Stimulated activated CD8-positive, alpha-beta memory T cell treated with anti-CD3 and anti-CD28 coated beads, Interleukin-15, amount 100 ng/mL, for 24 hours (primary cell): Measurements from ENCODE around the gene ARHGEF11.
A peak's percentile ranks its signal among the peaks of the same experiment; 100 is the strongest.
"Not testable (repeated sequence)": the region's sequence is repeated elsewhere in the genome, so short reads cannot be mapped to it uniquely, and the experiment has no call there.

ENCODE experiments used
- DNase-seq: peaks from one replicate; pipeline ENCODE4 v3.0.0-alpha.2; 2020; ENCODE audit warnings: low read depth

Gene ARHGEF11

GRCh38 chr1:156928043-156928602 lies 117.4 kb downstream of the ARHGEF11 start:
- no peak for DNase-seq

- peak; percentile 31 for DNase-seq
Measured at GRCh38 chr1:156927215-156928042, 118.1 kb downstream of the ARHGEF11 start.

DNA sequence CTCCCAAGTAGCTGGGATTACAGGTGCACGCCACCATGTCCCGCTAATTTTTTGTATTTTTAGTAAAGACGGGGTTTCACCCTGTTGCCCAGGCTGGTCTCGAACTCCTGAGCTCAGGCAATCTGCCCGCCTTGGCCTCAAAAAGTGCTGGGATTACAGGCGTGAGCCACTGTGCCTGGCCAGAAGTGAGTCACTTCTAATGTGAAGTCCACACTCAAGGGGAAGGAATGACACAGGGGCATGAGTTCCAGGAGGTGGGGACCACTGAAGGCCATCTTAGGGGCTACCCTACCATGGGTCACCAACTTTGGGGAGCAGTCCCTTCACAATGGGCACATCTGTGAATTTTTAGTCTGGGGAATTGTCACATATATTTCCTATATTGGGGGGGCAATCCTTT lies 118.8 kb downstream of the ARHGEF11 start:
- DNase-seq = not testable (repeated sequence)

DNA sequence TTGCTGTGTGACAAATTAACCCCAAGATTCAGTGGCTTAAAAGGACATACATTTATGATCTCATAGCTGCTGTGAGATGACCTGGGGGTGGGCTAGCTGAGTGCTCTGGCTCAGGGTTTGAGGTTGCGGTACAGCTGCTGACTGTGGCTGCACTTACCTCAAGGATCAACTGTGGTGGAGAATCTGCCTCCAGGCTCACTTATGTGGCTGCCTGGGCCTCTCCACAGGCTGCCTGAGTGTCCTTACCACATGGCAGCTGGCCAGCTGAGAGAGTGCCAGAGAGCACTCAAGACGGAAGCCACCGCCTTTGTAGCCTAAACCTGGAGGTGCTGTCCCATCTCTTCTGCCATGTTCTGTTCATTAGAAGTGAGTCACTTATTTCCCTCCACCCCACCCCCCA lies 119.4 kb downstream of the ARHGEF11 start:
- no peak for DNase-seq

DNA sequence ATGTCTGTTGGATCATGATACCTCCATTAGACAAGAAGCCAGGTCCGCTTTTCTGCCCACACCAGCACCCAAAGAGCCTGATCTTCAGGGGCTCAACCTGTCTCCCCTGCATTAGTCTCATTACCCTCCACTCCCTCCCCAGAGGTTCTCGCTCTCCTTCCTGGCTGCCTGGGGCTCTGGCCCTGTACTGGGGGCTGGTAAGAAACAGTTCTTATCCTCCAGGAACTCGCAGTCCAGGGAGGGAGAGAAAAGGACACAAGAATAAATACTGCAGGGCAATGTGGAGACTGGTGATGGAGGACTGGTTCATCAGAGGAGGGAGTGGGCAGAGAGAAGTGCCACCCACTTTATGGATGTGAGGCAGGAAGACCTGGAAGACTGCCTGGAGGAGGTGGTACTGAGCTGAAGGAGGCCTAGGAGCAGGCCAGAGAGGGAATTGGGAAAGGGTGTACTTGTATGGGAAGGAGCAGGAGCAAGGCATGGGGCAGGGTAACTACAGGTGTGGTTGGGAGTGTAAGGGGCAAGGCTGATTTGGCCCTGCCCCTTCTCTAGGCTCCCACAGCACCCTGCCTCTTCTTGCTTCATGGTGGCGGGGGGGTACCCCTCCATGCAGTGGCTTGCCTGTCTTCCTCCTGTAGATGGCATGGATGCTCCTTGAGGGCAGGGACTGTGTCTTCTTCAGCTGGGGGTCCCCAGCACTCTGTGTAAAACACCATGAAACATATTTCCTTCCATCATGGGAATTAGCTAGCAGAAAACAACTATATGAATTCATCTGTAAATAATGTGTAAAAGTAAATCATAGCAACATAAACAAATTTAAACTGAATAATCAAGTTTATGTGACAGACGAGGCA lies 120.2 kb downstream of the ARHGEF11 start:
- no peak for DNase-seq

GRCh38 chr1:156924478-156925153 lies 120.9 kb downstream of the ARHGEF11 start:
- DNase-seq = no peak

DNA sequence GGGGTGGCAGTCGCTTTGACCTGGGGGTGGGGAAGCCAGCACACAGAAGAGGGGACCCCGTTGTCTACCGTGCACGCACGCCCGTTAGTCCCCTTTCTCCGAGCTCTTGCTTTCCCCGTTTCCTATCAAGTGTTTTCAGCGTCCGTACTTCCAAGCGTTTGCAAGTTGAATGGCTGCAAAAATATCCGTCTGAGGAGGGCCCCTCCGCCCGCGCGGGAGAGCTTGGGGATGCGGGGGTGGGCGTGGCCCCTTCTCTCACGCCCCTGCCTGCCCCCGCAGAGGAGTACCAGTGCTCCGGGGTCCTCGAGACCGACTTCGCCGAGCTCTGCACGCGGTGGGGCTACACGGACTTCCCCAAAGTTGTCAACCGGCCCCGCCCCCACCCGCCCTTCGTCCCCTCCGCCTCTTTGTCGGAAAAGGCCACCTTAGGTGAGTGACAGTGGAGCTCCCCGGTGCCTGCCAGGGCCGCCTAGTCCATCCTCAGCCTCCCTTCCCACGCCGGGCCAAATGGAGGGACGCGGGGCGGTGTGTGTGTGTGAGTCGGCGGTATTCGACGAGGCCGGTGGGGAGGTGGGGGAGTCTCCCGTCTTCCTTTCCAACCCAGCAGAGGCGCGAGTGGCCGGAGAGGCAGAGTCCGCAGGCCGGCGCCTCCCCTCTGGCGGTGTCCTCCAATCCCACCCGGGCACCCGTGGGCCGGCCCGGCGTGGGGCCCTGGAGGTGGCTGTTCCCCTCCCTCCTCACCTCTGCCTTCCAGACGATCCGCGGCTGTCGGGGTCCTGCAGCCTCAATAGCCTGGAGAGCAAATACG lies 121.7 kb downstream of the ARHGEF11 start:
- no peak for DNase-seq

DNA sequence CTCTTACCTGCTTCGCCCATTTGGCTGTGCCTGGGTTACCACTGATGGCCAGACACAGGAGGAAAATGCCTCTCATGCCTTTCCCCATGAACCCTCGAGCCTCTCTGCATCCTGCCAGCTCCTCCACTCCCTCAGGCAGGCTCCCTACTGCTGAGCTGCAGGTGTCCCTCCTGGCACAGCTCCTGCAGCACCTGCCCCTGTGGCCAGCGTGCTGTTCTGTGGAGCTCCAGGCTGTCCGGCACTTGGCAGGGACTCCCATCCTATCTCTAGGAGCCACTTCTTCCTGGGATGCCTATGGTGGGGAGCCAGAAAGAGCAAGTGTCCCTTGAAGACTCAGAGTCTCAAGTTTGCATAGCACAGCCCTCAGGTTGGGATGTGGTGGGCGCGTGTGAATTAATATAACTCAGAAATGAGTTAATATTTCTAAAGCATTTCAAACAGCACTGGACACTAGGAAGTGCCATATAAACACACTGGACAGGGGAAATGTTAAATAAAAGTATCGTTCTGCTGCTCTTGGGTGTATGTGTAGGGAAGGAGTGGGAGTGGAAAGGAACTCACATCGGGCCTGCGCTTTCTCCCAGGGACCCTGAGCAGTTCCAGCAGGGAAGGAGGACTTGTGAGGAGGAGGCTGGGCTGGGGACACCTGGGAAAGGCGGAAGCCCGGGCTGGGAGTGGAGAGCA lies 122.4 kb downstream of the ARHGEF11 start:
- DNase-seq = no peak

DNA sequence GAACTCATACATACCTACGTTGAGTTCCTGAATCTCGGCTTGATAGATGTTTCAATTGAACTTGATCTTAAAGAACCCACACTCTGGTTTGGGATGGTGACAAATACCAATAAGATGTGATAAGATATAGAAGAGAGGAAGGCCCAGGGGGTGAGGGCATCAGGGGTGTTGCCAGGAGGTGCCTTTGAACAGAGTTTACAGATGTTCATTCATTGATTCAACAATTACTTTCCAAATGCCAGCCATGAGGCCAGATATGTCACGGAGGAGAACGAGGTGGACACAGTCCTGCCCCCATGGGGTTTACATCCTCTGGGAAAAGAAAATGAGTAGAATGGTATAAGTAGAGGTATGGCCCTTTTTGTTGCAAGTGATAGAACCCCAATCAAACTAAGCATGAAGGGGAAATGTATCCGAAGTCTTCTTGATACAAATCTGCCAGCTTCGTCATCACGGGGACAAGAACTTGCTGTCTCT lies 124.5 kb downstream of the ARHGEF11 start:
- DNase-seq = no peak

GRCh38 chr1:156920233-156921052 lies 125.1 kb downstream of the ARHGEF11 start, which contains the start of gene LRRC71:
Gene LRRC71 (plus strand): TSS chr1:156920632. CDS start chr1:156920804, 172 bp downstream.
- peak; percentile 60 for DNase-seq

DNA sequence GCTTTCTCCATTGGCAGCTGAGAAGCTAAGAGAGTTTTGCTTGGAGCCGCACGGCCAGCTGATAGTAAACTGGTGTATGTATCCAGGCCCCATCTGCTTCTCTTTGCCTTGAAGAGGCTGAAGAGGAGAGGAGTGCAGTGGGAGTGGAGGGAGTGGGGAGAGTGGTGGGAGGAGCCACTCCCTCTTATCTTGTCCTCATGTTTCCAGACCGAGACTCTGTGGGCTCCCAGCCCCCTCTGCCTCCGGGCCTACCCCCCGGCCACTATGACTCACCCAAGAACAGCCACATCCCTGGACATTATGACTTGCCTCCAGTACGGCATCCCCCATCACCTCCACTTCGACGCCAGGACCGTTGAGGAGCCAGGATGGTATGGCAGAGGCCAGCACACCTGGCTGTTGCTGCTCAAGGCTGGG lies 131.1 kb downstream of the ARHGEF11 start:
- no peak for DNase-seq

DNA sequence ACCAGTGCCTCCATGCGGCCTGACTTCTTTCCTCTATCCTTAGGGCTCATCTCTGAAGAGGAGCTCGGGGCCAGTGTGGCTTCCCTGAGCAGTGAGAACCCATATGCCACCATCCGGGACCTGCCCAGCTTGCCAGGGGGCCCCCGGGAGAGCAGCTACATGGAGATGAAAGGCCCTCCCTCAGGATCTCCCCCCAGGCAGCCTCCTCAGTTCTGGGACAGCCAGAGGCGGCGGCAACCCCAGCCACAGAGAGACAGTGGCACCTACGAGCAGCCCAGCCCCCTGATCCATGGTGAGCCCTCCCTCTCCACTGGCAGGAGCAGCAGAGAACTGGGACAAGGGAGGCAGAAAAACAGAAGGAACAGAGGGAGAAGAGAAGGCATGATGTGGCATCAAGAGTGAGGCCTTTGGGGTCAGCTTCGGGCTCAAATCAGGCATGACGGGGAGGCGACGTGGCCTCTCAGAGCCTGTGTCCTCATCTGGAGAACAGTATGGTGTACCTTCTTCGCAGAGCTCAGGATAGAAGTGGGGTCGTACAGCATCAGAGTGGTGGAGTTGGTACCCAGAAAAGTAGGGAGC lies 131.6 kb downstream of the ARHGEF11 start:
- no peak for DNase-seq

DNA sequence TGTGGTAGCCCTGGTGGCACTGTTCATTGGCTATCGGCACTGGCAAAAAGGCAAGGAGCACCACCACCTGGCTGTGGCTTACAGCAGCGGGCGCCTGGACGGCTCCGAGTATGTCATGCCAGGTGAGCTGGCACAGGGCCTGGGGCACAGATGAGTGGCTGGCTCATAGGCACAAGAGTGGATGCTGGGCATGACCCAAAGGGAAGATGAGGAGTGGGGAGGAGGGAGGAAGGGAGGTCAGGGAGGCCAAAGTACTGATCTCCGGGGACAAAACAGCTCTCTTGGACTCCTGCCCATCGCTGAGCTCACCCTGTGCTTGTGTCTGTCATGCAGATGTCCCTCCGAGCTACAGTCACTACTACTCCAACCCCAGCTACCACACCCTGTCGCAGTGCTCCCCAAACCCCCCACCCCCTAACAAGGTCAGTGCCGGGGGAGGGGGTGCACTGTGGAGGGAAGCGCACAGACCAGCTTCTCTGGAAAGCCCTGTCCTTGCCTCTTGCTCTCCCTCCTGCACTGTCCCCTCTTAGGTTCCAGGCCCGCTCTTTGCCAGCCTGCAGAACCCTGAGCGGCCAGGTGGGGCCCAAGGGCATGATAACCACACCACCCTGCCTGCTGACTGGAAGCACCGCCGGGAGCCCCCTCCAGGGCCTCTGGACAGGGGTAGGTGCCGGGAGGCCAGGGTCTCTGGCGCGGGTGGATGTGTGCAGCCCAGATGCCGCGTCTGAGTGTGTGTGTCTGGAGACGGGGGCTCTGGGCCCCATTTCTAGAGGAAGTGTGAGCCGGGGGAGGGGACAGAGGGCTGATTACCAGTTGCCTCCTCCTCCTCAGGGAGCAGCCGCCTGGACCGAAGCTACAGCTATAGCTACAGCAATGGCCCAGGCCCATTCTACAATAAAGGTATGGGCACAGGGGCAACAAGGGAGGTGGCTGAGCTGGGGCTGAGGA lies 132.4 kb downstream of the ARHGEF11 start:
- no peak for DNase-seq

- no peak for DNase-seq
Measured at GRCh38 chr1:156912310-156912709, 133.2 kb downstream of the ARHGEF11 start.

DNA sequence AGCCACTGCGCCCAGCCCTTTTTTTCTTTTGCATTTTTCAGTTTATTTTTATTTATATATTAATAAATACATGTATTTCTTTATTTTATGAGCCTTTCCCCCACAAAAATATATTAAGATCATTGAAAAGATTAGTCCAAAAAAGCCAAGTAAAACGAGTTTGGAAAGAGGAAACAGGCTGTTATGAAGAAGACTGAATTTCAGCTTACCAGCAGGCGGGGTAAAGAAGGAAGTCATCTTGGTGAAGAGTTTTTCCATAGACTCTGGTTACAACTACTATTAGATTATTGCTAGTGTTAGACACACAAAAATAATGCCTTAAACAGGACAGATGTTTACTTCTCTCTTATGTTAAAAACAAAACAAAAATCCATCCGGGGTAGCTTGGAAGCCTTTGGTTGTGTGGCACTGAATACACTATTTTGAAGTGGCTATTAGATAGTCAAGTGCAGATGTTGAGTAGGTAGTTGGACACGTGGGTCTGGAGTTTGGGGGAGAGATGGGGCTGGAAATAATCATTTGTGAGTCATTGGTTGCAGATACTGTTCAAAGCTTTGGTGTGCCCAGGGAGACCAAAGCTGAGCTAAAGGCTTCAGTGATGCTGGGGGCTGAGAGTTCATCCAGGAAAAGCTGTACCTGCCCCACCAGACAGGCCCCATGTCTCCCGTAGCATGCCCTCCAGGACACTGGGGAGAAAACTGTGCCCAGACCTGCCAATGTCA lies 133.8 kb downstream of the ARHGEF11 start:
- DNase-seq = no peak

DNA sequence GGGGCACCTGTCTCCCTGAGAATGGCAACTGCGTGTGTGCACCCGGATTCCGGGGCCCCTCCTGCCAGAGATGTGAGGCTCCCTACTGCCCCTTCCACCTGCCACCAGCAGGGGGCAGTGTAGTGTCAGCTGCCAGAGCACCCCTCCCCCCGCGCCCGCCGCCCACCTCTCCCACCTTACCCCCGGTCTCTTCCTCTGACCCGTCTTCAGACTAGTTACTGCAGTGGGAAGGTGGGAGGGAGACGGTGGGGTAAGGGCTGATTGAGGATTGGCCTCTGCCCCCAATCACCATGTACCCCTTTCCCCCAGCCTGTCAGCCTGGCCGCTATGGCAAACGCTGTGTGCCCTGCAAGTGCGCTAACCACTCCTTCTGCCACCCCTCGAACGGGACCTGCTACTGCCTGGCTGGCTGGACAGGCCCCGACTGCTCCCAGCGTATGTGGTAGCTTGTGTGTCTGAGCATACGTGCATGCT lies 135.2 kb downstream of the ARHGEF11 start:
- DNase-seq = peak; percentile 39

GRCh38 chr1:156909671-156910070 lies 135.9 kb downstream of the ARHGEF11 start:
- no peak for DNase-seq
